G401 (cell line): ENCODE measurements around the gene OGG1. TPM values are rescaled to one million over a fixed set of nuclear protein-coding genes. Genes with fewer than 3 reads are reported as not detected.

Source experiments
- DNase-seq: peaks from one replicate; pipeline ENCODE4 v3.0.0-alpha.2; 2015; ENCODE audit warnings: low spot score
- in situ Hi-C: cut with HindIII; loops from 2 replicates; pipeline ENCODE4 v1.10.0; 2016; ENCODE audit warnings: low sequenced_read_pairs, mixed read lengths
- total RNA-seq: library from RNA; depleted of rRNA; stranded (reverse); fragments of >200 nt; shearing (Covaris generic); gene quantifications from 2 replicates; pipeline ENCODE4 v1.2.3, GENCODE V29; 2014; rRNA removed

Gene OGG1
- total RNA-seq, 1 experiment from 2014 or later = 35.3 TPM

GRCh38 chr3:9800529-9800928 is 50.8 kb downstream of the OGG1 start:
- DNase-seq = no peak
- in situ Hi-C loops = no loop called here

GRCh38 chr3:9803494-9803893 is 53.7 kb downstream of the OGG1 start:
- no peak for DNase-seq
- in situ Hi-C loops = no loop called here

GRCh38 chr3:9804996-9805395 is 55.2 kb downstream of the OGG1 start:
- in situ Hi-C loops = no loop called here
- no peak for DNase-seq

GRCh38 chr3:9806137-9806536 is 56.4 kb downstream of the OGG1 start:
- in situ Hi-C loops = no loop called here
- no peak for DNase-seq

Other genes with a start within 250 kb of the OGG1 start
- not detected in 2 replicates for gene LHFPL4, start 196.1 kb upstream of the OGG1 start, total RNA-seq
- gene MTMR14, start 100.4 kb upstream of the OGG1 start, total RNA-seq = 37.7 and 39.1 TPM in 2 replicates
- 0.80 and 3.9 TPM in 2 replicates for gene CPNE9, start 46.1 kb upstream of the OGG1 start, total RNA-seq
- gene BRPF1, start 18.2 kb upstream of the OGG1 start, total RNA-seq = 18.5 and 23.7 TPM in 2 replicates
- not detected in 2 replicates for gene CAMK1, start 20.0 kb downstream of the OGG1 start, total RNA-seq
- gene TADA3, start 42.5 kb downstream of the OGG1 start, total RNA-seq = 70.0 and 72.1 TPM in 2 replicates
- 231 and 292 TPM in 2 replicates for gene ARPC4, start 43.1 kb downstream of the OGG1 start, total RNA-seq
- 4.6 and 5.4 TPM in 2 replicates for gene TTLL3, start 60.3 kb downstream of the OGG1 start, total RNA-seq
- 82.7 and 98.7 TPM in 2 replicates for gene RPUSD3, start 94.1 kb downstream of the OGG1 start, total RNA-seq
- not detected in 2 replicates for gene CIDEC, start 130.3 kb downstream of the OGG1 start, total RNA-seq
- 25.1 and 30.0 TPM in 2 replicates for gene JAGN1, start 140.7 kb downstream of the OGG1 start, total RNA-seq
- gene IL17RE, start 152.9 kb downstream of the OGG1 start, total RNA-seq = 3.6 and 5.3 TPM in 2 replicates
- 12.2 and 22.5 TPM in 2 replicates for gene IL17RC, start 167.1 kb downstream of the OGG1 start, total RNA-seq
- gene CRELD1, start 183.9 kb downstream of the OGG1 start, total RNA-seq = 13.3 and 30.0 TPM in 2 replicates
- 8.6 and 11.5 TPM in 2 replicates for gene PRRT3, start 202.5 kb downstream of the OGG1 start, total RNA-seq
- 30.3 and 63.2 TPM in 2 replicates for gene EMC3, start 236.9 kb downstream of the OGG1 start, total RNA-seq